ENCODE data around the gene RNF11. TPM values are rescaled to one million over a fixed set of nuclear protein-coding genes. Genes with fewer than 3 reads are reported as not detected.

Gene RNF11
- polyA plus RNA-seq, 1 donor from 2014 or later = 210 TPM

- no peak overlapping the region for H2AFZ ChIP-seq (ENCODE audit: low read depth, low read length)
- H3K79me2 ChIP-seq (replicated peaks; ENCODE audit: insufficient read depth, low read length) = peaks cover 35% of the 10 kb centered on the region
- peak overlapping the region; percentile 99 for H3K4me3 ChIP-seq (ENCODE audit: low read length)
- H3K9me3 ChIP-seq (ENCODE audit: low read length) = no peaks in the 10 kb centered on the region
- no peaks in the 10 kb centered on the region for H4K20me1 ChIP-seq (ENCODE audit: insufficient read depth)
- H3K27ac ChIP-seq (ENCODE audit: low read length) = peak overlapping the region; percentile 98
- H3K27me3 ChIP-seq (ENCODE audit: insufficient read depth, low read depth, low read length) = no peaks in the 10 kb centered on the region
- peak overlapping the region; percentile 81 for H3K4me2 ChIP-seq (ENCODE audit: low read length)
- H3K9me2 ChIP-seq (ENCODE audit: insufficient read depth, low read length) = no peaks in the 10 kb centered on the region
- H3F3A ChIP-seq (ENCODE audit: insufficient read depth, low read length, poor library complexity, severe bottlenecking) = no peaks in the 10 kb centered on the region
- H3K36me3 ChIP-seq (ENCODE audit: insufficient read depth, low read length) = no peaks in the 10 kb centered on the region
- H3K9ac ChIP-seq (ENCODE audit: low read length) = peak overlapping the region; percentile 99
- TF ChIP-seq RAD21 (conservative IDR thresholded peaks at IDR 0.05) (no peak), EP300 (conservative IDR thresholded peaks at IDR 0.05; ENCODE audit: poor library complexity, severe bottlenecking) (no peak), SMC3 (conservative IDR thresholded peaks at IDR 0.05; ENCODE audit: poor library complexity) (no peak), POLR2AphosphoS5 (IDR thresholded peaks at IDR 0.05) (no peak), REST (IDR thresholded peaks at IDR 0.05; ENCODE audit: borderline replicate concordance) (no peak), MXI1 (conservative IDR thresholded peaks at IDR 0.05; ENCODE audit: poor library complexity, severe bottlenecking) (no peak), EZH2 (IDR thresholded peaks at IDR 0.05; ENCODE audit: borderline replicate concordance, insufficient read depth, low read length, poor library complexity, severe bottlenecking) (no peak), TAF1 (IDR thresholded peaks at IDR 0.05; ENCODE audit: low read depth) (no peak), CTCF (IDR thresholded peaks at IDR 0.05; ENCODE audit: poor library complexity, severe bottlenecking) (no peak)
Observed at GRCh38 chr1:51234721-51235425, 1.2 kb upstream of the RNF11 start.

- peak overlapping the region; percentile 78 for H2AFZ ChIP-seq (ENCODE audit: low read depth, low read length)
- no peaks in the 10 kb centered on the region for H3K9me3 ChIP-seq (ENCODE audit: low read length)
- peaks cover 7% of the 10 kb centered on the region for H4K20me1 ChIP-seq (ENCODE audit: insufficient read depth)
- H3K27ac ChIP-seq (ENCODE audit: low read length) = peak overlapping the region; percentile 98
- H3K27me3 ChIP-seq (ENCODE audit: insufficient read depth, low read depth, low read length) = no peaks in the 10 kb centered on the region
- H3K36me3 ChIP-seq (ENCODE audit: insufficient read depth, low read length) = no peaks in the 10 kb centered on the region
- peaks cover 53% of the 10 kb centered on the region for H3K79me2 ChIP-seq (replicated peaks; ENCODE audit: insufficient read depth, low read length)
- no peaks in the 10 kb centered on the region for H3K9me2 ChIP-seq (ENCODE audit: insufficient read depth, low read length)
- TF ChIP-seq MXI1 (conservative IDR thresholded peaks at IDR 0.05; ENCODE audit: poor library complexity, severe bottlenecking) = peak; percentile 33
- peak; percentile 14 for TF ChIP-seq SMC3 (conservative IDR thresholded peaks at IDR 0.05; ENCODE audit: poor library complexity)
- peak; percentile 71 for TF ChIP-seq POLR2AphosphoS5 (IDR thresholded peaks at IDR 0.05)
- no peak for TF ChIP-seq EZH2 (IDR thresholded peaks at IDR 0.05; ENCODE audit: borderline replicate concordance, insufficient read depth, low read length, poor library complexity, severe bottlenecking)
- no peak for TF ChIP-seq EP300 (conservative IDR thresholded peaks at IDR 0.05; ENCODE audit: poor library complexity, severe bottlenecking)
- peak; percentile 32 for TF ChIP-seq REST (IDR thresholded peaks at IDR 0.05; ENCODE audit: borderline replicate concordance)
- peak; percentile 18 for TF ChIP-seq RAD21 (conservative IDR thresholded peaks at IDR 0.05)
- no peak for TF ChIP-seq CTCF (IDR thresholded peaks at IDR 0.05; ENCODE audit: poor library complexity, severe bottlenecking)
- TF ChIP-seq TAF1 (IDR thresholded peaks at IDR 0.05; ENCODE audit: low read depth) = no peak
- H3K4me3 ChIP-seq (ENCODE audit: low read length) = peak overlapping the region; percentile 99
- peak overlapping the region; percentile 99 for H3K9ac ChIP-seq (ENCODE audit: low read length)
- no peaks in the 10 kb centered on the region for H3F3A ChIP-seq (ENCODE audit: insufficient read depth, low read length, poor library complexity, severe bottlenecking)
- no peak overlapping the region for H3K4me2 ChIP-seq (ENCODE audit: low read length)
Observed at GRCh38 chr1:51236531-51237350, 668 bp downstream of the RNF11 start.
